Fibroblast of peridontal ligament (primary cell): ENCODE measurements around the gene NAP1L4.
A peak's percentile ranks its signal among the peaks of the same experiment; 100 is the strongest.

Source experiments
- DNase-seq: peaks from one replicate; pipeline ENCODE4 v3.0.0-alpha.2; 2010; ENCODE audit errors: extremely low read depth

NAP1L4 gene

DNA sequence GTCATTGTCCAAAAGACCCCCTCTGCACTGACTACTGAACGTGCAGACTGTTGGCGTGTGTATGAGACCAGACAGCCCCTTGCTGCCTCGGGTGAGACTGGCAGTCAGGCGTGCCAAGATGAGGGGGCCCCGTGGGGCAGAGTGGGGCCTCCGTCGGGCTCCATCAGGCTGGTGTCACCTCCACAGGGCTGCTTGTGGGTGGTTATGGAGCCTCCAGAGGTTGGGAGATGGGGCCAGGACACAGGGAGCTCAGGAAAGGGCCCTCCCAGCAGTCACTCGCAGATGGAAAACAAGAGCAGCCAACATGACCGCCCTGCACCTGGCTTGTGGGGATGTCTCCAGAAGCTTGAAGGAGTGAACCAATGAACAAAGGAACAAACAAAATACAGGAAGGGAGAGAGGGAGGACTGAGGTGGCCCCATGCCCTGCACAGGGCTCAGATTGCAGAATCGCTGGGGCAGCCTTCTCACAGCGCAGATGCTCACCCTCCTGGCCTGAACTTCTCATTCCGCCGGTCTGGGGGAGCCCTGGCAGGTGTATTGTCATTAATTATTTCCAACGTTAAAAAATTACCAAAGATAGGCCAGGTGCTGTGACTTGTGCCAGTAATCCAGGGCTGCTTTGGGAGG, 57.4 kb downstream of the NAP1L4 start:
- DNase-seq = no peak

- no peak for DNase-seq
These were observed 58.0 kb downstream of the NAP1L4 start for GRCh38 chr11:2934021-2934550.

DNA sequence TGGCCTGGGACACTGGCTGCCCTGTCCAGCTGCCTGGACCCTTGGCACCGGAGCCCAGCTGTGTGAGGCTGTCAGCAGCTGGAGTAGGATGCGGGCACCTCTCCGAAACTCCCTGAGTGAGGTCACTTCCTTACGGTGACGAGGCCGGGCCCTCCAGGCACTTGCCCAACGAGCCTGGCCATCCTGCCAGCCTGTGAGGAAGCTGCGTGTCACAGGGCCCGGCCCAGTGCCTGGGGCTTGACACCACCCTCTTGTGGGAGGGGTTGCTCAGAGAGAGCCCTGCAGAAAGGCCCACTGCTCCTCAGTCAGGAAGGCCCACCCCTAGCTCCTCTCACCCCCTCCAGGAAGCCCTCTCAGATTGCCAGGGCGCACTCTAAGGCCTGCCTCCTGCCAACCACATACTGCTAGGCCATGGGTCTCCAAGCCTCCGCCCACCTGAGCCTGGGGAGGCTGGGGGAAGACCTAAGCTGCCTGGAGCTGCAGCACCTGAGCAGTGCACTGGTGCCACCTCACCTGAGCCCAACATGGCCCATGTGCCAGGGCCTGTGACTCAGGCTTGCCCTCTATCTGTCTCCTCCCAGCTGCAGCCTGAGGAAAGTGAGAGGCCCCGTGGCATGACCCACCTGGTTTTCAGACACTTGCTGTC, 58.6 kb downstream of the NAP1L4 start:
- peak; percentile 82 for DNase-seq

DNA sequence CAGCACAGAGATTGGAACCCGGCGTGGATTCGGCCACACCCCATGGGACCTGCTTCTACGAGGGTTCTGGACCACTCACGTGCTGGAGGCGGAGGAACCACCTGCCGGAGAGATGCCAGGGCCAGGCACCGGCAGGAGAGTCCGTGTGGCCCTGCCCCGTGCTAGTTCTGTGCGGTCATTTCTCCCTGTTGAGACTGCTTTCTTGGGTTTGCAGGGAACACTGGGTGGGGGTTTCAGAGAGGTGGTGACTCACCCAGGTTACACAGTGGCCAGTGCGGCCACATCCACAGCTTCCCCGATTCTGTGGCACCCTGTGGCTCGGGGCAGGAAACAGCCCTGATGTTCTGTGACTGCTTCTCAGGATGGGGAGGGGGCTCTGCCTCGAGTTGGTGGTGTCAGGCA, 59.3 kb downstream of the NAP1L4 start:
- DNase-seq = peak; percentile 24

DNA sequence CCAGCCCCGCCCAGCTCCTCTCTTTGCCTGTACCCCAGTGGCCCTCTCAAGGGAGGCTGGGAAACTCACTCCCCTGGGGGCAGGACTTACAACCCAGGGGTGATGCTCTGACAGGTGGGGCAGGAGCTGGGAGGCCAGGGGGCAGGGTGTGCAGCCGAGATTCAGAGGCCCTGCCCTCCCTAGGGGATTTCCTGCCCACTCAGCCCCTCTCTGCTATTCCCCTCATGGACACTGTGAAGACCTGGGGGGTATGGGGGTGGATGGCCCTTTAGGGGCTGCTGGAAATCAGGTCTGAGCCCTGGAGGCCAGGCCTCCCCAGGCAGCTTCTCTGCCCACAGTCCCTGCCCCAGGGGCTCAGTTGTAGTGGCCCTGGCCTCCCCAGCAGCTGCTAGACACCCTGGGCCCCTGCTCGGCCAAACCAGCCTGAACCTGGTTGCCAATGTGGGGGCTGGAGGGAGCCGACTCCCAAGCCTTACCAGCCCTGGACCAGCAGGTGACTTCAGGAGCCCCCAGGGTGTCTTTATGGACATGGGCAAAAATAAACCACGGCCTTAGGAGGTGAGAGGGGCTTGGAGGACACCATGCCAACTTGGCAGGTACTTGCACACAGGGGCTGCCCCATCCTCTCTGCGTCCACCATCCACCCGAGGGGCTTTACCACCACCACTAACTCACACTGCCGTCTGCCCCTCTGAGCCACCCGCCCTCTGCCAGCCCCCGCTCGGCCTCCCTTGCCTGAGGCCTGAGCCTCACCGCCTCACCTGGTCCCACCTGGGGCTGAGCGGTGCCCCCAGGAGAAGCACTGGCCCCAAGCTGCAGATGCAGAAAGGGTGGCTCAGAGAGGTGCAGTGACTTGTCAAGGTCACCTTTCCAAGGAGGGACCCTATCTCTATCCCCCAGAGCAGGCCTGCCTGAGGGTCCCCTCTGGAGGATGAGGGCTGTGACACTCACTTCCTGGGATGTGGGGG, 60.1 kb downstream of the NAP1L4 start:
- no peak for DNase-seq

- no peak for DNase-seq
These were observed 60.7 kb downstream of the NAP1L4 start for GRCh38 chr11:2931420-2931746.

- DNase-seq = peak; percentile 14
These were observed 61.3 kb downstream of the NAP1L4 start for GRCh38 chr11:2930704-2931419.

- peak; percentile 29 for DNase-seq
These were observed 62.0 kb downstream of the NAP1L4 start for GRCh38 chr11:2929950-2930703.

- peak; percentile 61 for DNase-seq
These were observed 62.6 kb downstream of the NAP1L4 start for GRCh38 chr11:2929531-2929949.

- DNase-seq = peak; percentile 62
These were observed 63.3 kb downstream of the NAP1L4 start, which contains the start of gene PHLDA2 for GRCh38 chr11:2928605-2929530. TSS of gene PHLDA2 (minus strand) at chr11:2929420. CDS start at chr11:2929364, 56 bp downstream.

DNA sequence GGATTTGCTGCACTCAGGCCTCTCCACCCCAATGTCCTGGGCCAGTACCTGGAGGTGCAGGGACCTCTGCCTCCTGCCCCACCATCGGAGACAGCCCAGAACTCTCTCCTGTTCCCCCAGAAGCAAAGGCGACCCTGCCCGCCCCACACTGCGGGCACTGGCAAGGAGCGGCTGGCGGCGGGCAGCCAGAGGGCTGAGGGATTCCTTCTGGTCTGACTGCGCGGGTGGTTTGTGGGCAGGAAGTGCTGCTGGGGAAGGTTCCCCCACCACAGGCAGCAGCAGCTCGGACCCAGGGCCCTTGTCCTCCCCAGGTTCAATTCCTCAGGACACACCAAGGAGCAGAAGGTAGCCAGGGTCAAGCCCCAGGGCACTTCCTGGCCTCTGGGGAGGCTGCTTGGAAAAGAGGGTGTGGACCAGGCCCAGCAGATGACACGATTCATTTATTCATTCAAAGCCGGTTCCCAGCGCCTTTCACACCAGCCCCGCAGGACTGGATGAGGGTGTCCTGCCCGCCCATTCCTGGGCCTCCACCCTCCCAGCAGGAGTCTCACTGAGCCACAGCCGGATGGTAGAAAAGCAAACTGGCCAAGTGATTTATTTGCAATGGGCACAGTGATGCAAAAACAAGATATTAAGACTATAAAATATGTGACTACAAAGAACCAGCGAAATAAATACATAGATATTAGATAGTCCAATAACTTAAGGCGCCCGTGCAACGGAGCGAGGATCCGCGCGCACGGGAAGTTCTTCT, 64.1 kb downstream of the NAP1L4 start:
- peak; percentile 39 for DNase-seq

DNA sequence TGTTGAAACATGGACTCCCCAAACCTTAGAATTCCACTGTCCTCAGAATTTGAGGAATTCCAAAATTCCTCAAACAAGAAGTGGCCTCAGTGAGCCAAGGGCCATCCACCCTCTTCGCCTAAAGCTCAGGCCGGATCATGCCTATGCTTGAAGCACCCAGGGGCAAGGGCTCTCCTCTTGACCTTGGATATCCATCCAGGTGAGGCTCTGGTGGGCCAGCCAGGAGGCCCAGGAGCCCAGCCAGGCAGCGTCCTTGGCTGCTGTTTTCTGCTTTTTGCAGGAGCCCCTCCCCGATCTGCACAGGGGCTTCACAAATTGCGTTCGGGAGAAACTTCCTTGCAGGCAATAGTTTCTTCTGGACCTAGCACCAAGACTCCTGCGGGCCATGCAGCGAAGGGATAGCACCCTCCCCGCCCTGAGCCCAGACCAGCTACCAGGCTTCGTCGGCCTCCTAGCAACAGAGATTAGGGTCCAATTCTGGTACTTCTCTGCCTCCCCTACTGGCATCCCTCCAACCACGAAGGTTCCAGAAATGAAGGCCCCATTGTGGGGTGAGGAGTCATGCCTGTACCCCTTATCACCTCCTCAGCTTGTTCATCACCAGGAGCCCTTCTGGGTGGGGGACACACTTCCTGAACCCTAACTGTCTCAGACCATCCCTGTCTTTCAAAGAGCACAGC, 64.9 kb downstream of the NAP1L4 start:
- DNase-seq = no peak

DNA sequence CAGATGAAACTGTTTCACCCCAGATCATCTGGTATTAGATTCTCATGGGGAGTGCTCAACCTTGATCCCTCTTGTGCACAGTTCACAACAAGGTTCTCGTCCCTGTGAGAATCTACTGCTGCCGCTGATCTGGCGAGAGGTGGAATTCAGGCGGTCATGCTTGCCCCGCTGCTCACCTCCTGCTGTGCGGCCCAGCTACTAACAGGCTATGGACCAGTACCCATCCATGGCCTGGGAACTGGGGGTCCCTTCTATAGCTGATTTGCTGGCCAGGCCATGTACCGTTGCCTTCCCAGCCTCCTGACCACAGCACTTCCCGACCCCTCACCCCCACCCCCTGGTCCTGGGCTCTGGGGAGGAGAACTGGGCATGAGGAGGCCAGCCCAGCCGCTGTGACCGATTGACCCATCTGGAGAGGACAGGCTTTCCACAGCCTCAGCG, 65.5 kb downstream of the NAP1L4 start:
- no peak for DNase-seq

DNA sequence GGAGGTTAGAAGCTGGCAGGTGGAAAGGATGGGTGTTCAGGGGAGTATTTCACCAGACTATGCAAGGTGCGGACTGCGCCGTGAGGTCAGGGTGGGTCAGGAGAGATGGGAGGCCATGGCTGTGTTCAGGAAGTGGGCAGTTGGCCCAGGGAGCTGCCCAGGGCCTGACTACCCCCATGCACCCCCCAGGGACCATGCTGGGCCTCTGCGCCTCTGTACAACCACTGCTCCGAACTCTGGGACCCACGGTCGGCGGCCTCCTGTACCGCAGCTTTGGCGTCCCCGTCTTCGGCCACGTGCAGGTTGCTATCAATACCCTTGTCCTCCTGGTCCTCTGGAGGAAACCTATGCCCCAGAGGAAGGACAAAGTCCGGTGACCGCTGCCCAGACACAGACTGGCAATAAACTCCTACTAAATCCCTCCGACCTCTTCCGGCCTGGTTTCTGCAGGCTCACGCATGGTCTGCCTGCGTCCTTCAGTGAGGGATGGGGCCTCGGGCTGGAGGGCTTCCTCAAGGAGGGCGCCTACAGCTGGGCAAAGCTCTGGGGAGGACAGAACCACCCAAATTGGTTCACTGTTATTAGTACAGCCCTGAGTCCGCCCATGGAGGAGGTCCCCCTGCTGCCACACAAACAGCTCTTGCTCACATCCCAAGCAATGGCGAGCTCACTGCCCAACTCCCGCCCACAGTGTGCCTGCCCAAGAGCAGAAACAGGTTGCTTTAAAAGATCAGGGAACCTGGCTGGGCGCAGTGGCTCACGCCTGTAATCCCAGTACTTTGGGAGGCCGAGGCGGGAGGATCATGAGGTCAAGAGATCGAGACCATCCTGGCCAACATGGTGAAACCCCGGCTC, 67.1 kb downstream of the NAP1L4 start:
- no peak for DNase-seq

DNA sequence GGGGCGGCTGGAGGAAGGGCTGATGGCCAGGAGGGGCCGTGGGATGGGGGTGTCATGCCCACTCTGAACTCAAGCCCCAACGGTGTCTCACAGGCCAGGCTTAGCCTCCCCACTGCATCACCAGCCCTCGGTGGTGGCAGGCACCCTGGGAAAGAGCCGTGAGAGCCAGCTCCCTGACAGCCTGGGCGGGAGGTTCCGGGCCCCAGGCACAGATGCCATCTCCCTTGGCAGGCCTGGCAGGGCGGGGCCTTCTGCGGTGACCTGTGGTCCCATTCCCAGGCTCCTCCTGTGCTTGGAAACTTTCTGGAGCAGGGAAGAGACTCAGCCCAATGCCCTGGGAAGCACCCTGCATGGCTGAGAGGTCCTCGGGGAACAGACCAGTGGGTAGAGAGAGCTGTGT, 67.7 kb downstream of the NAP1L4 start:
- DNase-seq = no peak

DNA sequence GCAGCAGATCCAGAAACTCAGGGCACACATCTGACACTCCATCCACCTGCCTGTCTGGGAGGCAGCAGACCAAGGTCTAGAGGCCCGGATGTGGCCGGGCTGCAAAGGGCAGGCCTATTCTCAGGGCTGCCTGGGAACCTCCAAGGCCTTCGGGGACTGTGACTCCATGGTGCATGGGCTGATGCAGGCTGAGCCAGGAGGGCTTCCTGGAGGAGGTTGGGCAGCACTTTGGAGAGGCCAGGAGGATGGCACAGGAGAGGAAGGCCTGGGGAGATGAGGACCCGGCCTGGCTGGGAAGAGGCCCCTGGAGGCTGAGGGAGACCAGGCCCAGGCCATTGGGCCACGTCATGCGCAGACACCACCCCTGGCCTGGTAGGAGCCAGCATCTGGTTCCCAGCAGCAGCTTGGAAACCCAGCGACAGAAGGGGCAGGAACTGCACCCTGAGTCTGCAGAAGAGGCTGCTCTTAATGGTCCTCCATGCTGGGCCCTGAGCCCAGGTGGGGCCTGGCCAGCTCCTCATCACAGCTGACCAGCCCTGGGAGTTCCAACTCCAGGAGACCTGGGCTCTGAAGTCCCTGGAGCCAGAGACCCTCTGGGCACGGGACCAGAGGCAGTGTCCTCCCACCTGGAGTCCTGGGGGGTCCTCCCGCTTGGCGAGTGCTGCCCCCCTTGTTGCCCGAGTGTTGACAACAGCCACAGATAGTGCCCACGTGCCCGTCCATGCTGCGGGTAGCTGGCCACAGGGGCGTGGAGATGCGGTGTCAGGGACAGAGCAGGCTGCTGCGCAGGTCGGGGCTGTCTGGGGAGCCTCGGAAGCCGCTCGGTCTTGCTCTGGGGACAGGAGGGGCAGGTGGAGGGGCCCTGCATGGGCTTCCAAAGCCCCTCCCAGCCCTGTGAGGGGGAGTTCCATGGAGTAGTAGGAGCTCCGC, 68.4 kb downstream of the NAP1L4 start:
- DNase-seq = no peak
